Activated CD8-positive, alpha-beta memory T cell treated with anti-CD3 and anti-CD28 coated beads, Interleukin-2, amount 10 ng/mL, durations not matched to agents 7 days and 5 days (primary cell): ENCODE results near the gene CHCHD4. TPM values are rescaled to one million over a fixed set of nuclear protein-coding genes. Genes with fewer than 3 reads are reported as not detected.
A peak's percentile ranks its signal among the peaks of the same experiment; 100 is the strongest.

ENCODE experiments used
- ATAC-seq: fragments of 150-1000 bp; cut with Tn5 transposase; one replicate; pipeline ENCODE4 v1.10.0; 2021; ENCODE audit warnings: moderate library complexity
- CTCF ChIA-PET: fragments of 350-600 bp; sonication (Branson Sonifier 250); formaldehyde crosslinking; loops from one replicate; lab custom pipeline; 2021; ENCODE audit warnings: antibody characterized with exemption; lab: Charles Lee
- DNase-seq: peaks from one replicate; pipeline ENCODE4 v3.0.0-alpha.2; 2020
- H3K27ac Mint-ChIP-seq: one replicate; pipeline ENCODE4 v1.8.0; 2021; ENCODE audit warnings: mild to moderate bottlenecking, mixed read lengths
- H3K27me3 Mint-ChIP-seq: one replicate; pipeline ENCODE4 v1.8.0; 2021; ENCODE audit warnings: mixed read lengths
- H3K36me3 Mint-ChIP-seq: one replicate; pipeline ENCODE4 v1.8.0; 2021; ENCODE audit warnings: mild to moderate bottlenecking, mixed read lengths
- H3K4me1 Mint-ChIP-seq: one replicate; pipeline ENCODE4 v1.8.0; 2021; ENCODE audit warnings: mixed read lengths
- H3K4me3 Mint-ChIP-seq: one replicate; pipeline ENCODE4 v1.8.0; 2021; ENCODE audit warnings: mild to moderate bottlenecking, moderate library complexity, mixed read lengths
- H3K9me3 Mint-ChIP-seq: one replicate; pipeline ENCODE4 v1.8.0; 2022; ENCODE audit warnings: low read depth, mixed read lengths
- total RNA-seq, 2 experiments: library from RNA; stranded (reverse); gene quantifications; one replicate each; pipeline ENCODE4 v1.2.3, GENCODE V29; 2021

Gene CHCHD4
- total RNA-seq, 2 experiments from 2014 or later: 15.2 to 19.7 TPM

GRCh38 chr3:14145670-14146380 lies 21.2 kb upstream of the CHCHD4 start:
- H3K36me3 Mint-ChIP-seq: peaks cover 5% of the 10 kb centered on the region
- no peak overlapping the region for H3K4me3 Mint-ChIP-seq
- DNase-seq (peak; percentile 36), ATAC-seq (no peak)
- no peaks in the 10 kb centered on the region for H3K9me3 Mint-ChIP-seq
- peak overlapping the region; percentile 70 for H3K27ac Mint-ChIP-seq
- CTCF ChIA-PET: interaction anchor here (0.7 to 1.7 kb wide), 6 partner anchors 21 to 262 kb away, joined by 3 to 18 read pairs (median 4); partner anchors contain the start of genes CHCHD4 and TMEM43
- H3K27me3 Mint-ChIP-seq: no peaks in the 10 kb centered on the region
- peaks cover 31% of the 10 kb centered on the region for H3K4me1 Mint-ChIP-seq

- CTCF ChIA-PET: interaction anchor here (0.7 to 1.7 kb wide), 8 partner anchors 20 to 261 kb away, joined by 3 to 18 read pairs (median 4); partner anchors contain the start of genes CHCHD4, LSM3, TMEM43 and XPC
- ATAC-seq (no peak), DNase-seq (no peak)
- Mint-ChIP-seq H3K36me3 (peaks cover 5% of the 10 kb centered on the region), H3K4me1 (peaks cover 31% of the 10 kb centered on the region), H3K4me3 (no peak overlapping the region), H3K27ac (peak overlapping the region; percentile 91), H3K9me3 (no peaks in the 10 kb centered on the region), H3K27me3 (no peaks in the 10 kb centered on the region)
Measured at GRCh38 chr3:14145236-14145635, 20.6 kb upstream of the CHCHD4 start.

- DNase-seq (peak; percentile 85), ATAC-seq (peak; percentile 90)
- Mint-ChIP-seq H3K27me3 (no peaks in the 10 kb centered on the region), H3K36me3 (peaks cover 5% of the 10 kb centered on the region), H3K27ac (peak overlapping the region; percentile 91), H3K9me3 (no peaks in the 10 kb centered on the region), H3K4me1 (peaks cover 31% of the 10 kb centered on the region), H3K4me3 (peak overlapping the region; percentile 47)
- CTCF ChIA-PET: interaction anchor here (1.2 to 1.7 kb wide), 5 partner anchors 19 to 248 kb away, joined by 3 to 18 read pairs (median 6); partner anchors contain the start of genes CHCHD4, LSM3, TMEM43 and XPC
Measured at GRCh38 chr3:14144423-14145075, 19.9 kb upstream of the CHCHD4 start.

- CTCF ChIA-PET: interaction anchor here (1.2 to 1.7 kb wide), 7 partner anchors 18 to 259 kb away, joined by 3 to 18 read pairs (median 5); partner anchors contain the start of genes CHCHD4, LSM3, TMEM43 and XPC
- Mint-ChIP-seq H3K9me3 (no peaks in the 10 kb centered on the region), H3K4me1 (peaks cover 31% of the 10 kb centered on the region), H3K36me3 (peaks cover 7% of the 10 kb centered on the region), H3K27me3 (no peaks in the 10 kb centered on the region), H3K4me3 (no peak overlapping the region), H3K27ac (peak overlapping the region; percentile 91)
- no peak for ATAC-seq
- no peak for DNase-seq
Measured at GRCh38 chr3:14143271-14144225, 18.9 kb upstream of the CHCHD4 start.

GRCh38 chr3:14142567-14143270 lies 18.0 kb upstream of the CHCHD4 start:
- Mint-ChIP-seq H3K27me3 (no peaks in the 10 kb centered on the region), H3K27ac (peak overlapping the region; percentile 85), H3K4me3 (no peak overlapping the region), H3K36me3 (peaks cover 7% of the 10 kb centered on the region), H3K4me1 (peaks cover 31% of the 10 kb centered on the region), H3K9me3 (no peaks in the 10 kb centered on the region)
- ATAC-seq (no peak), DNase-seq (no peak)
- CTCF ChIA-PET: interaction anchor here (1.1 to 1.5 kb wide), 4 partner anchors 21 to 258 kb away, joined by 3 to 4 read pairs (median 3); no protein-coding TSS in a partner anchor

GRCh38 chr3:14141602-14142341 lies 17.1 kb upstream of the CHCHD4 start:
- Mint-ChIP-seq H3K36me3 (peaks cover 7% of the 10 kb centered on the region), H3K4me3 (no peak overlapping the region), H3K4me1 (peaks cover 31% of the 10 kb centered on the region), H3K27ac (peak overlapping the region; percentile 85), H3K27me3 (no peaks in the 10 kb centered on the region), H3K9me3 (no peaks in the 10 kb centered on the region)
- CTCF ChIA-PET: interaction anchor here (0.7 to 1.5 kb wide), 3 partner anchors 17 to 120 kb away, joined by 3 to 4 read pairs (median 4); partner anchors contain the start of genes CHCHD4 and TMEM43
- no peak for ATAC-seq
- DNase-seq: no peak

- Mint-ChIP-seq H3K4me3 (no peak overlapping the region), H3K9me3 (no peaks in the 10 kb centered on the region), H3K36me3 (peaks cover 9% of the 10 kb centered on the region), H3K4me1 (peaks cover 31% of the 10 kb centered on the region), H3K27me3 (no peaks in the 10 kb centered on the region), H3K27ac (no peak overlapping the region)
- CTCF ChIA-PET: interaction anchor here (0.7 kb wide), 1 partner anchor 16 kb away, joined by 4 read pairs; the partner anchor contains the start of genes CHCHD4 and TMEM43
- ATAC-seq (no peak), DNase-seq (no peak)
Measured at GRCh38 chr3:14141144-14141543, 16.5 kb upstream of the CHCHD4 start.

- H3K36me3 Mint-ChIP-seq: peaks cover 13% of the 10 kb centered on the region
- ATAC-seq (no peak), DNase-seq (no peak)
- no peaks in the 10 kb centered on the region for H3K9me3 Mint-ChIP-seq
- H3K27me3 Mint-ChIP-seq: no peaks in the 10 kb centered on the region
- no peak overlapping the region for H3K4me3 Mint-ChIP-seq
- H3K27ac Mint-ChIP-seq: peak overlapping the region; percentile 58
- peaks cover 31% of the 10 kb centered on the region for H3K4me1 Mint-ChIP-seq
- CTCF ChIA-PET: interaction anchor here (0.6 kb wide), 1 partner anchor 11 kb away, joined by 4 read pairs; no protein-coding TSS in a partner anchor
Measured at GRCh38 chr3:14140668-14141067, 16.0 kb upstream of the CHCHD4 start.

- DNase-seq (no peak), ATAC-seq (no peak)
- H3K9me3 Mint-ChIP-seq: no peaks in the 10 kb centered on the region
- no peaks in the 10 kb centered on the region for H3K27me3 Mint-ChIP-seq
- no peak overlapping the region for H3K4me3 Mint-ChIP-seq
- H3K4me1 Mint-ChIP-seq: peaks cover 26% of the 10 kb centered on the region
- H3K27ac Mint-ChIP-seq: no peak overlapping the region
- CTCF ChIA-PET: no interaction called here
- peaks cover 15% of the 10 kb centered on the region for H3K36me3 Mint-ChIP-seq
Measured at GRCh38 chr3:14139771-14140170, 15.1 kb upstream of the CHCHD4 start.

GRCh38 chr3:14138878-14139655 lies 14.4 kb upstream of the CHCHD4 start:
- DNase-seq (no peak), ATAC-seq (no peak)
- Mint-ChIP-seq H3K9me3 (no peaks in the 10 kb centered on the region), H3K4me3 (no peak overlapping the region), H3K36me3 (peaks cover 15% of the 10 kb centered on the region), H3K4me1 (peaks cover 20% of the 10 kb centered on the region), H3K27ac (no peak overlapping the region), H3K27me3 (no peaks in the 10 kb centered on the region)
- CTCF ChIA-PET: no interaction called here
